SU-DHL-6 (cell line): Measurements from ENCODE around the gene CTNND2.

ENCODE experiments used
- H2AFZ ChIP-seq: fragments of 200-600 bp; sonication (generic); 2 replicates; pipeline ENCODE4 v1.6.1; 2014; ENCODE audit warnings: low read depth, mild to moderate bottlenecking, moderate library complexity, mixed read lengths, antibody characterized with exemption, low read length; ENCODE audit not compliant: severe bottlenecking
- H3F3A ChIP-seq: fragments of 200-600 bp; shearing (Covaris generic); 2 replicates; pipeline ENCODE4 v1.6.0; 2016; ENCODE audit warnings: antibody characterized with exemption, mild to moderate bottlenecking; ENCODE audit not compliant: insufficient read depth
- H3K27ac ChIP-seq: fragments of 200-600 bp; sonication (generic); 2 replicates; pipeline ENCODE4 v1.5.1; 2016; ENCODE audit warnings: low read depth, mild to moderate bottlenecking, low read length, moderate library complexity, mixed read lengths
- H3K27me3 ChIP-seq: fragments of 200-600 bp; sonication (generic), shearing (Covaris generic); 2 replicates; pipeline ENCODE4 v1.6.0; 2014; ENCODE audit warnings: mild to moderate bottlenecking, low read length
- H3K36me3 ChIP-seq: fragments of 200-600 bp; sonication (generic); 2 replicates; pipeline ENCODE4 v1.6.1; 2014; ENCODE audit warnings: mild to moderate bottlenecking, low read length, mixed read lengths
- H3K4me2 ChIP-seq: fragments of 300-600, 200-600 bp; shearing (Covaris generic), sonication (generic); 2 replicates; pipeline ENCODE4 v1.6.0; 2014; ENCODE audit warnings: low read length, low read depth, mild to moderate bottlenecking; ENCODE audit not compliant: poor library complexity, severe bottlenecking
- H3K4me3 ChIP-seq: fragments of 200-600 bp; sonication (generic); 2 replicates; pipeline ENCODE4 v1.5.1; 2014; ENCODE audit warnings: antibody characterized with exemption, low read length, mild to moderate bottlenecking, mixed read lengths; ENCODE audit not compliant: insufficient read depth, poor library complexity, severe bottlenecking
- H3K79me2 ChIP-seq: fragments of 200-600 bp; sonication (generic); 2 replicates; pipeline ENCODE4 v1.6.1; 2014; ENCODE audit warnings: mild to moderate bottlenecking, low read length, moderate library complexity; ENCODE audit not compliant: insufficient read depth
- H3K9ac ChIP-seq: fragments of 200-600 bp; sonication (generic); 2 replicates; pipeline ENCODE4 v1.7.0; 2014; ENCODE audit warnings: mild to moderate bottlenecking, low read length
- H3K9me2 ChIP-seq: fragments of 200-600 bp; sonication (generic); replicated peaks from 2 replicates; pipeline ENCODE4 v1.6.1; 2014; ENCODE audit warnings: low read length; ENCODE audit not compliant: insufficient read depth
- H3K9me3 ChIP-seq: fragments of 200-600 bp; sonication (generic); 2 replicates; pipeline ENCODE4 v1.6.1; 2014; ENCODE audit warnings: low read length, mixed read lengths; ENCODE audit not compliant: insufficient read depth
- H4K20me1 ChIP-seq: fragments of 200-600 bp; sonication (generic); 2 replicates; pipeline ENCODE4 v1.6.1; 2014; ENCODE audit warnings: low read depth, mild to moderate bottlenecking, antibody characterized with exemption, low read length, moderate library complexity, mixed read lengths
- CTCF ChIP-seq: fragments of 200-600 bp; sonication (generic); IDR thresholded peaks from one replicate; pipeline ENCODE4 v1.5.1; 2017; ENCODE audit warnings: antibody characterized with exemption, mild to moderate bottlenecking, low read length, moderate library complexity; ENCODE audit not compliant: insufficient read depth, poor library complexity, severe bottlenecking
- EZH2phosphoT487 ChIP-seq: fragments of 200-600 bp; sonication (generic), shearing (Covaris generic); conservative IDR thresholded peaks from 2 replicates; pipeline ENCODE4 v1.6.1; 2018; ENCODE audit warnings: mild to moderate bottlenecking, antibody characterized with exemption, low read length, moderate library complexity, mixed read lengths

CTNND2 gene

DNA sequence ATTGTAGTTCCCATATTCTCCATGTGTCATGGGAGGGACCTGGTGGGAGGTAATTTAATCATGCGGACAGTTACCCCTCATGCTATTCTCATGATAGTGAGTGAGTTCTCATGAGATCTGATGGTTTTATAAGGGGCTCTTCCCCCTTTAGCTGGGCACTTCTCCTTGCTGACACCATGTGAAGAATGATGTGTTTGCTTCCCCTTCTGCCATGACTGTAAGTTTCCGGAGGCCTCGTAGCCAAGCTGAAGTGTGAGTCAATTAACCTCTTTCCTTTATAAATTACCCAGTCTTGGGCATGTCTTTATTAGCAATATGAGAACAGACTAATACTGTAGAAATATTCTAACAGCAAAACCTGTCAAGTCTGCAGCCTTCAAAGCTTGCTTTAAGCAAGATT lies 293.2 kb downstream of the CTNND2 start:
- Histone ChIP-seq H3K9me3 (no peaks in the 10 kb centered on the region), H4K20me1 (no peaks in the 10 kb centered on the region), H3K36me3 (no peaks in the 10 kb centered on the region), H3K27me3 (no peaks in the 10 kb centered on the region), H3K79me2 (no peaks in the 10 kb centered on the region), H3K4me2 (no peak overlapping the region), H3K4me3 (no peak overlapping the region), H3K9ac (no peak overlapping the region), H2AFZ (no peak overlapping the region), H3K9me2 (no peaks in the 10 kb centered on the region), H3K27ac (no peak overlapping the region), H3F3A (no peaks in the 10 kb centered on the region)
- no peak for TF ChIP-seq CTCF
- no peak for TF ChIP-seq EZH2phosphoT487

DNA sequence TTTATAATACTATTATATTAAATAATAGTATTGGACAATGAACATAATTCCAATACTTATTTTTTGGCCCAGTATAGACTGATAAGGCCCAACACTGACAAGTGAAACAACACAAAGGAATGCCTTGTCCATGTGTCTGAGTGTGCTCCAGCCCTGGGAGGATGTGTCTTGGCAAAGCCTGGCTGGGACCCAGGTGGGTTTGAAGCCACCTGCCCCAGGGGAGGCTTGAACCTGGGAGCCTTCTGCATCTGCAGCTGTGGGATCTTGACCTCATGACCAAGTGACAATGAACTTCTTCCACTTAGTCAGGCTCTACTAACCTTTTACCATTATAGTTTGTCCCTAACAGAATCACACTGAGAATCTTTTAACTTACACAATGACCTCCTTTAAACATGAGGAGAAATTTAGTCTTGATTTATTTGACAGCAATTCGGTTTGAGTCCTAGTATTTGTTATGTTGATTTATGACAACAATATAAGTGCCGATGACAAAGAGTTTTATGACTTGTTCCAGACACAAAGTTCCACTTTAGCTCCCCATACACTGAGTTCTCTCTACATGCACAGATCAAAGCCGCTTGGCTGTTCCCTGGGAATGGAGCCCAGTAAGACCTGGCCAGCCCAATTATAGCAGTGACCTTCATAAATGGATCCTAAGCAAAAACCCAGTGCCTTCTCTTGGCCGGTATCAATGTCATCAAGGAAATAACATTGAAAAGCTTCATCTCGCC lies 294.5 kb downstream of the CTNND2 start:
- no peak for TF ChIP-seq EZH2phosphoT487
- TF ChIP-seq CTCF: no peak
- Histone ChIP-seq H3K9me2 (no peaks in the 10 kb centered on the region), H3K4me3 (no peak overlapping the region), H3K4me2 (no peak overlapping the region), H3K27ac (no peak overlapping the region), H3K9ac (no peak overlapping the region), H2AFZ (no peak overlapping the region), H3K9me3 (no peaks in the 10 kb centered on the region), H3K27me3 (no peaks in the 10 kb centered on the region), H3K36me3 (no peaks in the 10 kb centered on the region), H3K79me2 (no peaks in the 10 kb centered on the region), H4K20me1 (no peaks in the 10 kb centered on the region), H3F3A (no peaks in the 10 kb centered on the region)

DNA sequence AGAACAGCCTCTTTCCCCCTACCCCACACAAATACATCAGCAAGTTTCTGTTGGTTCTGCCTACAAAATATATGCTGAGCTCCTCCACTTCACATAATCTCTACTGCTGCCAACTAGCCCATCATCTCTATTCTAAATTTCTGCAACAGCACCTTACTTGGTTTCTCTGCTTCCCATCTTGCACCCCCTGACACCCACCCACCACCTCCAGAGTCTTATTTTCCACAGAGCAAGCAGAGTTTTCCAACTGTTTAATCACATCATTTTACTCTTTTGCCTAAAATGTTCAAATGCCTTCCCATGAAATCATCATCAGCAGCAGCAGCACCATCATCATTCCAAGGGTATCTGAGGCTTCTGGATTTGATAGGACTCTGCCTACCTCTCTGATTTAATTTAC lies 295.7 kb downstream of the CTNND2 start:
- Histone ChIP-seq H3K9me2 (no peaks in the 10 kb centered on the region), H3K9me3 (no peaks in the 10 kb centered on the region), H3K79me2 (no peaks in the 10 kb centered on the region), H3K27me3 (no peaks in the 10 kb centered on the region), H2AFZ (no peak overlapping the region), H3F3A (no peaks in the 10 kb centered on the region), H4K20me1 (no peaks in the 10 kb centered on the region), H3K27ac (no peak overlapping the region), H3K36me3 (no peaks in the 10 kb centered on the region), H3K4me3 (no peak overlapping the region), H3K4me2 (no peak overlapping the region), H3K9ac (no peak overlapping the region)
- no peak for TF ChIP-seq CTCF
- TF ChIP-seq EZH2phosphoT487: no peak
